HL-60/S4 (cell line): ENCODE results near the gene CAB39.

Experiments used
- in situ Hi-C: fragments of 300-500 bp; cut with MboI; formaldehyde crosslinking; loops from 2 replicates; pipeline ENCODE4 v1.14.3; 2022; ENCODE audit warnings: low sequenced_read_pairs

CAB39 gene

GRCh38 chr2:230712443-230713330 is at the start of gene CAB39:
CAB39 (plus strand) TSS chr2:230712842; CDS start chr2:230760002, 47,160 bp downstream.
- in situ Hi-C loops = no loop called here

- in situ Hi-C loops = no loop called here
Measured at GRCh38 chr2:230664128-230664527, 48.5 kb upstream of the CAB39 start.

GRCh38 chr2:230664844-230665243 is 47.8 kb upstream of the CAB39 start:
- in situ Hi-C loops = no loop called here

- in situ Hi-C loops = no loop called here
Measured at GRCh38 chr2:230665263-230665691, 47.4 kb upstream of the CAB39 start.

- in situ Hi-C loops = no loop called here
Measured at GRCh38 chr2:230666446-230666845, 46.2 kb upstream of the CAB39 start.

- in situ Hi-C loops = no loop called here
Measured at GRCh38 chr2:230666885-230667712, 45.5 kb upstream of the CAB39 start.

- in situ Hi-C loops = no loop called here
Measured at GRCh38 chr2:230668184-230668938, 44.3 kb upstream of the CAB39 start.

- in situ Hi-C loops = no loop called here
Measured at GRCh38 chr2:230668939-230669303, 43.7 kb upstream of the CAB39 start.

GRCh38 chr2:230669386-230669950 is 43.2 kb upstream of the CAB39 start:
- in situ Hi-C loops = no loop called here

- in situ Hi-C loops = no loop called here
Measured at GRCh38 chr2:230671117-230671516, 41.5 kb upstream of the CAB39 start.

- in situ Hi-C loops = no loop called here
Measured at GRCh38 chr2:230672836-230673235, 39.8 kb upstream of the CAB39 start.

GRCh38 chr2:230674401-230674800 is 38.2 kb upstream of the CAB39 start:
- in situ Hi-C loops = no loop called here

GRCh38 chr2:230674966-230675672 is 37.5 kb upstream of the CAB39 start:
- in situ Hi-C loops = no loop called here

GRCh38 chr2:230676546-230676945 is 36.1 kb upstream of the CAB39 start:
- in situ Hi-C loops = no loop called here

- in situ Hi-C loops = no loop called here
Measured at GRCh38 chr2:230677201-230677946, 35.3 kb upstream of the CAB39 start.

- in situ Hi-C loops = no loop called here
Measured at GRCh38 chr2:230678018-230678417, 34.6 kb upstream of the CAB39 start.

GRCh38 chr2:230678451-230678850 is 34.2 kb upstream of the CAB39 start:
- in situ Hi-C loops = no loop called here

GRCh38 chr2:230680463-230681170 is 32.0 kb upstream of the CAB39 start:
- in situ Hi-C loops = no loop called here

GRCh38 chr2:230681171-230681545 is 31.5 kb upstream of the CAB39 start:
- in situ Hi-C loops = no loop called here
